Lung (tissue), 12 donors: ENCODE measurements around the gene HMX3. TPM values are rescaled to one million over a fixed set of nuclear protein-coding genes. Genes with fewer than 3 reads are reported as not detected.

ENCODE experiments used
- ATAC-seq: fragments of 200-7000 bp; cut with Tn5 transposase; one replicate; pipeline ENCODE4 v1.9.1; 2020; ENCODE audit warnings: moderate number of reproducible peaks; ENCODE audit not compliant: insufficient read depth, low FRiP score
- DNase-seq, 3 donors: peaks; one replicate each; pipeline ENCODE4 v3.0.0-alpha.2; 2013 to 2017
- H3K27ac ChIP-seq, 2 donors: one replicate each; pipeline ENCODE4 v1.5.1; 2013; ENCODE audit warnings: mild to moderate bottlenecking in 2 of 2, moderate library complexity in 2 of 2, control low read depth in 1 of 2, inconsistent platforms in 1 of 2, low read depth in 1 of 2, low read length in 1 of 2
- H3K27me3 ChIP-seq, 3 donors: one replicate each; pipeline ENCODE4 v1.5.1; 2013; ENCODE audit warnings: low read length in 2 of 3; ENCODE audit not compliant: control insufficient read depth in 3 of 3, insufficient read depth in 3 of 3
- H3K36me3 ChIP-seq, 4 donors: one replicate each; pipeline ENCODE4 v1.5.1; 2013; ENCODE audit warnings: low read length in 4 of 4, mild to moderate bottlenecking in 1 of 4, moderate library complexity in 1 of 4; ENCODE audit not compliant: control insufficient read depth in 4 of 4, insufficient read depth in 4 of 4
- H3K4me1 ChIP-seq, 5 donors: one replicate each; pipeline ENCODE4 v1.5.1; 2013; ENCODE audit warnings: low read length in 5 of 5, mild to moderate bottlenecking in 2 of 5, moderate library complexity in 1 of 5; ENCODE audit not compliant: control insufficient read depth in 5 of 5, insufficient read depth in 5 of 5
- H3K4me3 ChIP-seq: one replicate; pipeline ENCODE4 v1.5.1; 2013; ENCODE audit warnings: mild to moderate bottlenecking, control low read depth, moderate library complexity
- H3K9ac ChIP-seq, 2 donors: one replicate each; pipeline ENCODE4 v1.5.1; 2013; ENCODE audit warnings: low read length in 2 of 2, control low read depth in 1 of 2; ENCODE audit not compliant: insufficient read depth in 1 of 2
- H3K9me3 ChIP-seq, 4 donors: one replicate each; pipeline ENCODE4 v1.5.1; 2013; ENCODE audit warnings: low read length in 3 of 4, mild to moderate bottlenecking in 1 of 4, moderate library complexity in 1 of 4; ENCODE audit not compliant: control insufficient read depth in 4 of 4, insufficient read depth in 3 of 4
- WGBS, 2 donors: extraction: QIAGEN DNeasy Blood & Tissue Kit; methylation state at CpG; one replicate each; pipeline ENCODE4 v1.1.7; 2013; 5-methylcytosine and 5-hydroxymethylcytosine counted together
- polyA plus RNA-seq, 2 donors: library from polyadenylated mRNA; stranded (reverse); fragments of 200-250 nt; gene quantifications; one replicate each; pipeline ENCODE4 v1.2.1, GENCODE V29; 2013
- total RNA-seq, 2 donors: library from RNA; depleted of rRNA in 1 of 2; stranded (reverse); fragments of >200 nt in 1 of 2; gene quantifications; one replicate each; pipeline ENCODE4 v1.2.1, GENCODE V29; 2014 to 2021
- TF ChIP-seq, protein P1 (sequence below): IDR thresholded peaks from 2 replicates; pipeline ENCODE4 v1.5.1; 2012; ENCODE audit warnings: mild to moderate bottlenecking; ENCODE audit errors: control extremely low read depth, extremely low read depth
- donor health status: control.
- donor health status: control.
- donor health status: Bipolar disorder and iron deficiency.
- donor health status: healthy.
- donor health status: DM: yes; HTN: yes; CAD: no.

Gene HMX3
- total and polyA plus RNA-seq, 4 donors = not detected

DNA sequence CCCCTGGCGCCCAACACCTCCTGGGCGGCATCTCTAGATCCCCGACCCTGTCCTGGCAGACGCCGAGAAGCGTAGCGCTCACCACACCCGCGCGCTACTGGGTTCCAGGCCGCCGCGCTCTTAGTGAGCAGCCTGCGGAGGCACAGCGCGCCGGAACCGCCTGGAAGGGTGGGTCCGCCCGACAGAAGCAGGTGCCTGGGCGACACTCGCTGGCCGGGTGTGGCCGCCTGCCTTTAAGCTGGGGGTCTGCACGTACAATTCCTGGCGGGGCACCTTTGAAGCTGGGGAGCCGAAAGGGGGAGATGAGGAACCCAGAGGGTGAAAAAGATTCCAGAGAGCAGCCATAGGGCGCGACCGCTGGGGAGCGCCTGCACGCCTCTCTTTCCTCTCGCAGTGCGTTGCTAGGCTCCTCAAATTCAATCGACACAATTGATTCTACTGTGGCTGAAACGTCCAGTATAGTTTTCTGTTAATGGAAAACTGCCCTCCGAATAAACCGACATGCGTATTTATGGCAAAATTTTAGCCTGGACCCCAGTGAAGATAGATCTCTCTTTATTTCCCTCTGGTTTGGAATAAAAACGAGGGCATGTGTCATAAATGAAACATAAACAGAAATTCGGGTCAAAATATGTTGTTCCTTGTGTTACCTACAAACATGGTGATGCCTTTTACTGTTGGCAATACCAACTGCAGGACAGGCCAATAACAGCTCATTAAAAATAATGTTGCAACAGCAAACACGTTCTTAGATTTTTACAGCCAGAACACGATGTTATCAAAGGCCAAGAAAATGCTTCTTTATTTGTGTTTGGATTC, 4.6 kb downstream of the HMX3 start:
- no peaks in the 10 kb centered on the region for H3K36me3 ChIP-seq
- peaks cover 0 to 22% (median 4%) of the 10 kb centered on the region in 5 donors for H3K4me1 ChIP-seq
- TF ChIP-seq, protein P1, sequence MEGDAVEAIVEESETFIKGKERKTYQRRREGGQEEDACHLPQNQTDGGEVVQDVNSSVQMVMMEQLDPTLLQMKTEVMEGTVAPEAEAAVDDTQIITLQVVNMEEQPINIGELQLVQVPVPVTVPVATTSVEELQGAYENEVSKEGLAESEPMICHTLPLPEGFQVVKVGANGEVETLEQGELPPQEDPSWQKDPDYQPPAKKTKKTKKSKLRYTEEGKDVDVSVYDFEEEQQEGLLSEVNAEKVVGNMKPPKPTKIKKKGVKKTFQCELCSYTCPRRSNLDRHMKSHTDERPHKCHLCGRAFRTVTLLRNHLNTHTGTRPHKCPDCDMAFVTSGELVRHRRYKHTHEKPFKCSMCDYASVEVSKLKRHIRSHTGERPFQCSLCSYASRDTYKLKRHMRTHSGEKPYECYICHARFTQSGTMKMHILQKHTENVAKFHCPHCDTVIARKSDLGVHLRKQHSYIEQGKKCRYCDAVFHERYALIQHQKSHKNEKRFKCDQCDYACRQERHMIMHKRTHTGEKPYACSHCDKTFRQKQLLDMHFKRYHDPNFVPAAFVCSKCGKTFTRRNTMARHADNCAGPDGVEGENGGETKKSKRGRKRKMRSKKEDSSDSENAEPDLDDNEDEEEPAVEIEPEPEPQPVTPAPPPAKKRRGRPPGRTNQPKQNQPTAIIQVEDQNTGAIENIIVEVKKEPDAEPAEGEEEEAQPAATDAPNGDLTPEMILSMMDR = no peak
- no peak overlapping the region for H3K4me3 ChIP-seq
- no peak overlapping the region for H3K27ac ChIP-seq
- no peak overlapping the region for H3K9ac ChIP-seq
- peaks cover 7 to 88% (median 82%) of the 10 kb centered on the region in 3 donors for H3K27me3 ChIP-seq
- DNase-seq (no peak), ATAC-seq (no peak)
- 6% methylated on average over 42 to 43 of the region's 43 CpGs for WGBS, 2 donors
- peaks cover 0 to 8% (median 0%) of the 10 kb centered on the region in 4 donors for H3K9me3 ChIP-seq

DNA sequence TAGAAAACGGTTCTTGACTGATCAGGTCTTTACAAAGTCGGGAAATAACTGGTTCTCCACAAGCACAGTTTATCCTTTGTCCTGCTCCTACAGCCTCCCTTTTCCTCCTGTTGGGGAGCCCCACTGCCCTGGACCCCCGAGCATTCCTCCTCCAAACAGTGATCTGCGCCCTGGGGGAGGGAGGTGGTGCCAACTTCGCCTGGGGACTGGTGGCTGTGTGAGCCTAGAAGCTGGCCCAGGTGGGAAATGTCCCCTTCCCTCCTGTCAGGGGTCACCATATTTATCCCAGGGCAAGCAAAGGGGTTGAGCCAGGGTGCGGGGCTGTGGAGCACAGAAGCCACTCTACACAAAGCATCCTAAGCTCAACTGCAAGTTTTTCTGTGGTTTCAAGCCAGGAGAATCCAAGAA, 5.2 kb downstream of the HMX3 start:
- no peak overlapping the region for H3K4me3 ChIP-seq
- ATAC-seq (no peak), DNase-seq (no peak)
- no peaks in the 10 kb centered on the region for H3K36me3 ChIP-seq
- peaks cover 7 to 94% (median 84%) of the 10 kb centered on the region in 3 donors for H3K27me3 ChIP-seq
- no peak overlapping the region for H3K9ac ChIP-seq
- 8% methylated on average over 6 of the region's 6 CpGs for WGBS, 2 donors
- TF ChIP-seq, protein P1 = no peak
- H3K27ac ChIP-seq = no peak overlapping the region
- peaks cover 0 to 20% (median 4%) of the 10 kb centered on the region in 5 donors for H3K4me1 ChIP-seq
- peaks cover 0 to 10% (median 0%) of the 10 kb centered on the region in 4 donors for H3K9me3 ChIP-seq

DNA sequence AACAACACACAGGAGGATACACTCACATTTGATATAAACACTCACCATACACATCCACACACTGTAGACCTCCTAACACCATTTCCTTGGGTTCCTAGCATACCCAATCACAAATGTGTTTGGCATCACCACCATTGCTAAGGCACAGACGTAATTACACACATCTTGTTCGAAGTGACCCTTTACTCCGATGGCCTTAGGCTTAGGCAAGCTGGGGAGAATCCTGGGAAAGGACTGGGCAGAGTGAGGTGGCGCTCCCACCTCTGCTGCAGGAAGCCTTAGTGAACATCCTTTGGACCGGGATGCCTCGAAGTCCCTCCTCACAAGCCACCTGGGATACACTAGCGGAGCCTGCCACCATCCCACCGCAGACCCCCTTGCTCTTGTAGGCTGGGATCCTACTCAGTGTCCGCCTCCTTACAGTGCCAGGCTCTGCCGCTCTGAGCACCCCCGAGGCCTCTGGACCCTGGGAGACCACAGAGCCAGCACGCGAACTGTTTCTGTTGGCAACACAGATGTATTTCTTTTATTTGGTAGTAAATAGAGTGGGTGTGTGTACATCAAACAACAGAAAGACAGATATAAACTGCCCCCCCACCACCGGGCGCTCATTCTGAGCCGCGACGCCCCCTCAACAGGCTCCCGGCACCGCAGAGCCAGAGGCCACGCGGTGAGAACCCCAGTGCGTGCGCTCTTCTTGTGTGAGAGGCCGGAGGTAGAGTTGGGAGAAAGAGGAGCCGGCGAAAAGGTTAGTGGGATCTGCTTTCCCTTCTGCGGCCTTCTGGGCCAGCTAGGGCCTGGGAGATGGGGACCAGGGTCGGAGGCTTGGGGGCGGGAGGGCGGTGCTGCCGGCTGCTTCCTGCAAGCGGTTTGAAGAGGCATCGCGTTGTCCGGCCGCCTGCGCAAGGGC, 6.3 kb downstream of the HMX3 start:
- no peak overlapping the region for H3K9ac ChIP-seq
- ATAC-seq (no peak), DNase-seq (no peak)
- WGBS, 2 donors = 6 to 8% methylated on average over 37 to 38 of the region's 38 CpGs
- no peak overlapping the region for H3K4me3 ChIP-seq
- peaks cover 6 to 95% (median 93%) of the 10 kb centered on the region in 3 donors for H3K27me3 ChIP-seq
- H3K4me1 ChIP-seq = peaks cover 0 to 14% (median 4%) of the 10 kb centered on the region in 5 donors
- TF ChIP-seq, protein P1 = no peak
- no peaks in the 10 kb centered on the region for H3K36me3 ChIP-seq
- no peak overlapping the region for H3K27ac ChIP-seq
- peaks cover 0 to 9% (median 0%) of the 10 kb centered on the region in 4 donors for H3K9me3 ChIP-seq
